Activated CD4-positive, alpha-beta T cell treated with anti-CD3 and anti-CD28 coated beads, Interleukin-2, amount 50 U/mL, for 24 hours (primary cell): ENCODE results near the gene INPP5A.
"Not testable (repeated sequence)": the region's sequence is repeated elsewhere in the genome, so short reads cannot be mapped to it uniquely, and the experiment has no call there.

Experiments used
- DNase-seq, 2 donors: peaks; one replicate each; pipeline ENCODE4 v3.0.0-alpha.2; 2020; ENCODE audit warnings: low read depth in 1 of 2, low spot score in 1 of 2

INPP5A gene

GRCh38 chr10:132752378-132752777, 214.8 kb downstream of the INPP5A start:
- DNase-seq, result no peak

DNA sequence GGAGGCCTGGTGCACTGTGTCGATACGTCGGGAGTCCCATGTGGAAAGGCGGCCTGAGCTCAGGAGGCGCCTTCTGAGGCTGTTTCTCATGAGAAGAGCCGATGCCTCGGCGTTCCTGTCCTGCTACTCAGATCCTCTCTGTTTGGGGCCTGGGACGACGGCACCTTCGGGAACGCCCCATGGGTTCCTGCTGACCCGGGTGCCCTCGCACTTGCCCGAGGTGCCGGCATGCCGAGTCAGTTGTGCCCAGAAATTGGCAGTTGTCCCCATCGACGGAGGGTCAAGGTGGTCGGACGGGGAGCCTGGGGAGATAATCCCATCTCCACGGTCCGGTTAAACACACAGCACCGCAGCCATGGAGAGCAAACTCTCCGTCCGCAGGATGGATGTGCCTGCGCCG, 215.4 kb downstream of the INPP5A start:
- DNase-seq, result no peak

GRCh38 chr10:132753596-132753995, 216.0 kb downstream of the INPP5A start:
- no peak for DNase-seq

GRCh38 chr10:132754071-132754470, 216.5 kb downstream of the INPP5A start:
- DNase-seq, result no peak

- DNase-seq, result no peak
These were observed 217.7 kb downstream of the INPP5A start for GRCh38 chr10:132755166-132755711.

DNA sequence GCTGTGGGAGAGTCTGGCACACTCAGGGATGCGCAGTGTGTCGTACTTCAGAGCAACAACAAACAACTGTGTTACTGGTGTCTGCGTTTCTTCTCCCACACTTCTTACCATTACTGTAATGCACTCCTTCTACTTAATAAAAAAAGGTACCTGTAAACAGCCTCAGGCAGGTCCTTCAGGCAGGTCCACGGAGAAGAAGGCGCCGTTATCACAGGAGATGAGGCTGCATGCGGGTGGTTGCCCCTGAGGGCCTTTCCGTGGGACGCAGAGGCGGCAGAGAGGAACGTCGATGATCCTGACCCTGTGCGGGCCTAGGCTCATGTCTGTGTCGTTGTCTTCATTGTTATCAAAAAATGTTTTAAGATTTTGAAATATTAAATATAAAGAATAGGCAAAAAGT, 219.0 kb downstream of the INPP5A start:
- DNase-seq, result no peak

DNA sequence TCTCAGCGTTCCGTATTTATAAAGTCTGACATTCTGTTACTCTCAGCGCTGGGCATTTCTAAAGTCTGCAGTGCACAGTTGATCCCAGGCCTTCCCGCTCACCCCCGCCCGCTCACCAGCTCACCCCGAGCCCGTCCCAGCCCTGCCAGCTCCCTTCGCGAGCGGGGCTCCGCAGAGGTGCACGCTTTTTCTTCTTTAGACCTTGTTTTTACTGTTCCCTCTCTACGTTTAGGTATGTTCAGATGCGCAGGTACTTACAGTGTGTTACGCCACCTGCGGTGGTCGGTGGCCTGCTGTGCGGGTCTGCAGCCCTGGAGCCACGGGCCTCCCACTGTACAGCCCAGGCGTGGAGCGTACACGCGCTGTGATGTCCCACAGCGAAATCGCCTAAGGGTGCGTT, 219.6 kb downstream of the INPP5A start:
- DNase-seq, result no peak

- no peak for DNase-seq
These were observed 221.3 kb downstream of the INPP5A start for GRCh38 chr10:132758865-132759264.

DNA sequence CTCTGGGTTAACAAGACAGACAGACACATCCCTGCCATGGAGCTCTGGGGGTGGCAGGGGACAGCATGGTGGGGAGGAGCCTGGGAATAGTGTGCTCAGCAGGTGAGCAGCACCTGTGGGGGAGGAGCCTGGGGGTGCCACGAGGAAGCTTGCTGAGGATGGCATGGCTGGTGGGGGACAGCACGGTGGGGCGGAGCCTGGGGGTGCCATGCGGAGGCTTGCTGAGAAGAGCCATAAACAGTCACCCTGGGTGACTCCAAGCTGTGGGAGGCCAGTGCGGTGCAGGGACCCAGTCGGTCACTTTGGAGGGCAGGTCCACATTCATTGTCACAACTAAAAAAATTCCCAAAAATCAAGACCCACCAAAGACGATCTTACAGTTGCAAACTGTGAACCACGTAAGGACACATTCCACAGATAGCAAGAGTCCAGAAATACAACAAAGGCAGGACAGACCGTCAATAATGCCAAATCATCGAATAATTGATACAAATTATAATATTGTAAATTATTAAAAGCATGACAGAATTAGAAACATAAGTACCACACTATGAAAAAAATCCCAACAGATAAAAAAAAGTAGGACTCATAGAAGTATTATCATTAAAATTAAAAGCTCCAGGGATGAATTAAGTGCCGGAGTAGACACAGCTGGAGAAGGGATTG, 223.9 kb downstream of the INPP5A start:
- DNase-seq, result no peak

- no peak for DNase-seq
These were observed 224.7 kb downstream of the INPP5A start for GRCh38 chr10:132762267-132762666.

- no peak for DNase-seq
These were observed 226.0 kb downstream of the INPP5A start for GRCh38 chr10:132763545-132763944.

- no peak for DNase-seq
These were observed 226.5 kb downstream of the INPP5A start for GRCh38 chr10:132764108-132764507.

DNA sequence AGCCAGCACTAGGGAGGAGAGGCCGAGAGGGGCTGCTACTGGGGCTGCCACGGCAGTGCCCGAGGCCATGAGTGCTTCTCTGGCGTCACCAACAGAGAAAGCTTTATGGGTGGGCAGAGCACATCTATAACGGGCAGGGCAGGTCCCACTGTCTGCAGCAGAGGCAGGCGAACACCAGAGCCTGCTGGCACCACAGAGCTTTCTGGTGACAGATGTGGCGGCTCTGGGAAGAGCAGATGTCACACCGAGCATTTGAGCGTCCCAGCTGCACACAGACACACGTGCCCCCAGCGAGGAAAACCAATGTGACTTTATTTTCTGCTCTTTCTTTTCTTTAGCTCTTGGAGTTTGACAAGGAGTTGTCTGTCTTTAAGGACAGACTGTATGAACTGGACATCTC, 227.8 kb downstream of the INPP5A start:
- DNase-seq, result no peak

DNA sequence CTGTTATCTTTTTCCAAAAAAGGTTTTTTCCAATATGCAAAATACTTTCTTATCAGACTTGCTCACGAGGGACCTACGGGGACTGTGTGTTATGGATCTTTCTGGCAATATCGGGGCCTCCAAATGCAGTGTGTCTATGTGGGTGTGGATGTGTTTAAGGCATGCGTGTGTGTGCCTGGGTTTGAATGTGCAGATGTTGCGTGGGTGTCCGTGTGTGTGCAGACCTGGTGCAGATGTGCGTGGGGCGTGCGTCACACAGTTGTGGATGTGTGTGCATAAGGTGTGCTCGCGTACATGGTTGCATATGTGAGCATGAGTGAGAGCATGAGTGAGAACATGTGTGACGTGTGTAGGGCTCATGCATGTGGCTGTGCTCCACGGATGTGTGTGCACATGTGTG, 228.7 kb downstream of the INPP5A start:
- no peak for DNase-seq

GRCh38 chr10:132768346-132769248, 231.0 kb downstream of the INPP5A start:
- DNase-seq, result no peak

- DNase-seq, result no peak
These were observed 232.8 kb downstream of the INPP5A start for GRCh38 chr10:132770061-132771021.

- not testable (repeated sequence) for DNase-seq
These were observed 235.2 kb downstream of the INPP5A start for GRCh38 chr10:132772816-132773215.

- no peak for DNase-seq
These were observed 236.8 kb downstream of the INPP5A start for GRCh38 chr10:132774181-132774901.

DNA sequence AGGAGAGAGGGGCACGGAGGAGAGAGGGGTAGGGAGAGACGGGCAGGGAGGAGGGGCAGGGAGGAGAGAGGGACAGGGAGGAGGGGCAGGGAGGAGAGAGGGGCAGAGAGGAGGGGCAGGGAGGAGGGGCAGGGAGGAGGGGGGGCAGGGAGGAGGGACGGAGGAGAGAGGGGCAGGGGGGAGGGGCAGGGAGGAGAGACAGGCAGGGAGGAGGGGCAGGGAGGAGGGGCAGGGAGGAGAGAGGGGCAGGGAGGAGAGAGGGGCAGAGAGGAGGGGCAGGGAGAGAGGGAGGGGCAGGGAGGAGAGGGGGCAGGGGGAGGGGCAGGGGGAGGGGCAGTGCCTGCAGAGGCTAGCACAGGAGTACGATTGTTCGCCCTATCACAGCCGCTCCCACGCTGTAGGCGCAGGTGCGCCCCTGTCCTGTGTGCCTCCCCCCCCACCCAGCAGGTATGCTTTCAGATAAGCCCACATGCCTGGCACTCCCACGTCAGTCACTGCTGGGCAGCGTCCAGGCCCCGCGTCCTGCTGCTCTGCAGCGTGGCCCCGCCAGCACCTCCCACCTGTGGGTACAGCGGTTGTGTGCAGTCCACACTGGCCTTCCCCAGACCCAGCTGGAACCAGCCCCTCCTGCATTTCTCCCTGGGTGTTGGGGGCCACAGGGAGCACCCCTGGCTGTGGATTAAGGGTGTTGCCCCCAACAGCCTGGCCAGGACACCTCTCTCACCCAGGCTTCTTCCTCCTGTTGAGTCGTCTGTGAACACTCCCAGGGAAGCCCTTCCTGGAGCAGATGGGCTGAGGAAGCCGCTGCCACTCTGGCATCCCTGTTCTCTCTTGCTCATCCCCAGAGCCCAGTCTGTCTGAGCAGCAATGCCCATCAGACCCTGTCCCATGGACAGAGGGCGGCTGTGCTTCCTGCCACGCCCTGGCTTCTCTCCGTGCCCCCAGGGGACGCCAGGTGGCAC, 237.6 kb downstream of the INPP5A start:
- DNase-seq, result no peak
